HG02798 (cell line): Measurements from ENCODE around the gene RHOF.
A peak's percentile ranks its signal among the peaks of the same experiment; 100 is the strongest.

Experiments used
- ATAC-seq: cut with Tn5 transposase; IDR thresholded peaks from one replicate; pipeline ENCODE4 v1.9.1; 2021; ENCODE audit warnings: mild to moderate bottlenecking; ENCODE audit not compliant: unreplicated experiment, poor library complexity

Gene RHOF

GRCh38 chr12:121793440-121793837, at the start of gene RHOF:
TSS of gene RHOF (minus strand) at chr12:121793688. CDS start at chr12:121793633, 55 bp downstream.
- peak; percentile 27 for ATAC-seq

GRCh38 chr12:121839993-121840761, 46.7 kb upstream of the RHOF start:
- no peak for ATAC-seq

GRCh38 chr12:121839106-121839992, 45.9 kb upstream of the RHOF start:
- peak; percentile 93 for ATAC-seq

GRCh38 chr12:121838126-121838525, 44.6 kb upstream of the RHOF start:
- no peak for ATAC-seq

GRCh38 chr12:121837680-121838079, 44.2 kb upstream of the RHOF start:
- no peak for ATAC-seq

GRCh38 chr12:121831571-121832245, 38.2 kb upstream of the RHOF start:
- ATAC-seq, result no peak

- ATAC-seq, result no peak
Observed at GRCh38 chr12:121830588-121831265, 37.2 kb upstream of the RHOF start.

- no peak for ATAC-seq
Observed at GRCh38 chr12:121830134-121830533, 36.6 kb upstream of the RHOF start.

GRCh38 chr12:121829250-121829918, 35.9 kb upstream of the RHOF start:
- ATAC-seq, result no peak

GRCh38 chr12:121828826-121829225, 35.3 kb upstream of the RHOF start:
- ATAC-seq, result no peak

GRCh38 chr12:121828306-121828705, 34.8 kb upstream of the RHOF start:
- no peak for ATAC-seq

- ATAC-seq, result no peak
Observed at GRCh38 chr12:121827351-121828099, 34.0 kb upstream of the RHOF start.

GRCh38 chr12:121826318-121827150, 33.0 kb upstream of the RHOF start:
- ATAC-seq, result no peak

GRCh38 chr12:121825041-121825523, 31.6 kb upstream of the RHOF start:
- no peak for ATAC-seq

- no peak for ATAC-seq
Observed at GRCh38 chr12:121823727-121824115, 30.2 kb upstream of the RHOF start.

GRCh38 chr12:121823101-121823726, 29.7 kb upstream of the RHOF start:
- no peak for ATAC-seq

- no peak for ATAC-seq
Observed at GRCh38 chr12:121822393-121823100, 29.1 kb upstream of the RHOF start.
